ENCODE results near the gene ZNF584.

ZNF584 gene

GRCh38 chr19:58386576-58387337 is 21.7 kb upstream of the ZNF584 start, which contains the start of gene RPS5:
RPS5 (plus strand) TSS chr19:58387269; CDS start chr19:58388138, 869 bp downstream.
- ATAC-seq (ENCODE audit: low read depth) = peak; percentile 85
- TF ChIP-seq CTCF (IDR thresholded peaks at IDR 0.05; ENCODE audit: poor library complexity, severe bottlenecking) = no peak
- Histone ChIP-seq H3K4me1 (ENCODE audit: insufficient read depth, poor library complexity, severe bottlenecking) (peaks cover 9% of the 10 kb centered on the region), H3K27me3 (ENCODE audit: insufficient read depth, poor library complexity, severe bottlenecking) (no peaks in the 10 kb centered on the region), H3K4me3 (ENCODE audit: severe bottlenecking) (peak within 1 kb of the TSS; percentile 62), H3K27ac (ENCODE audit: poor library complexity, severe bottlenecking) (peak within 1 kb of the TSS; percentile 88), H3K36me3 (ENCODE audit: low read depth) (peaks cover 44% of the 10 kb centered on the region), H3K9me3 (ENCODE audit: severe bottlenecking) (no peaks in the 10 kb centered on the region)
- peak; percentile 94 for DNase-seq (ENCODE audit: low spot score)

GRCh38 chr19:58387338-58388174 is 20.9 kb upstream of the ZNF584 start:
- no peak; the same call in 2 of the 3 replicates for ATAC-seq (ENCODE audit: low read depth)
- no peak for TF ChIP-seq CTCF (IDR thresholded peaks at IDR 0.05; ENCODE audit: poor library complexity, severe bottlenecking)
- Histone ChIP-seq H3K27me3 (ENCODE audit: insufficient read depth, poor library complexity, severe bottlenecking) (no peaks in the 10 kb centered on the region), H3K36me3 (ENCODE audit: low read depth) (peaks cover 52% of the 10 kb centered on the region), H3K27ac (ENCODE audit: poor library complexity, severe bottlenecking) (peak overlapping the region; percentile 88), H3K4me3 (ENCODE audit: severe bottlenecking) (peak overlapping the region; percentile 62), H3K9me3 (ENCODE audit: severe bottlenecking) (no peaks in the 10 kb centered on the region), H3K4me1 (ENCODE audit: insufficient read depth, poor library complexity, severe bottlenecking) (peaks cover 9% of the 10 kb centered on the region)
- peak; percentile 14 for DNase-seq (ENCODE audit: low spot score)

- peaks cover 58% of the 10 kb centered on the region for H3K36me3 ChIP-seq (ENCODE audit: low read depth)
These were observed 20.3 kb upstream of the ZNF584 start for GRCh38 chr19:58388175-58388526.

GRCh38 chr19:58392945-58393724 is 15.3 kb upstream of the ZNF584 start:
- Histone ChIP-seq H3K9me3 (ENCODE audit: severe bottlenecking) (no peaks in the 10 kb centered on the region), H3K27me3 (ENCODE audit: insufficient read depth, poor library complexity, severe bottlenecking) (no peaks in the 10 kb centered on the region), H3K4me3 (ENCODE audit: severe bottlenecking) (no peak overlapping the region), H3K27ac (ENCODE audit: poor library complexity, severe bottlenecking) (peak overlapping the region; percentile 64), H3K36me3 (ENCODE audit: low read depth) (peaks cover 66% of the 10 kb centered on the region), H3K4me1 (ENCODE audit: insufficient read depth, poor library complexity, severe bottlenecking) (peaks cover 17% of the 10 kb centered on the region)
- TF ChIP-seq CTCF (IDR thresholded peaks at IDR 0.05; ENCODE audit: poor library complexity, severe bottlenecking) = no peak
- DNase-seq (ENCODE audit: low spot score) = peak; percentile 54
- no peak for ATAC-seq (ENCODE audit: low read depth)

More at GRCh38 chr19:58388175-58388526, 20.3 kb upstream of the ZNF584 start:
- Histone ChIP-seq H3K27me3 (ENCODE audit: insufficient read depth, poor library complexity, severe bottlenecking) (no peaks in the 10 kb centered on the region), H3K27ac (ENCODE audit: poor library complexity, severe bottlenecking) (peak overlapping the region; percentile 88), H3K4me3 (ENCODE audit: severe bottlenecking) (peak overlapping the region; percentile 62), H3K4me1 (ENCODE audit: insufficient read depth, poor library complexity, severe bottlenecking) (peaks cover 9% of the 10 kb centered on the region), H3K9me3 (ENCODE audit: severe bottlenecking) (no peaks in the 10 kb centered on the region)
- no peak for TF ChIP-seq CTCF (IDR thresholded peaks at IDR 0.05; ENCODE audit: poor library complexity, severe bottlenecking)
- no peak for ATAC-seq (ENCODE audit: low read depth)
- DNase-seq (ENCODE audit: low spot score) = no peak
